ENCODE measurements around the gene PCDHB11. TPM values are rescaled to one million over a fixed set of nuclear protein-coding genes. Genes with fewer than 3 reads are reported as not detected.

PCDHB11 gene
- polyA plus RNA-seq, 3 donors = not detected

DNA sequence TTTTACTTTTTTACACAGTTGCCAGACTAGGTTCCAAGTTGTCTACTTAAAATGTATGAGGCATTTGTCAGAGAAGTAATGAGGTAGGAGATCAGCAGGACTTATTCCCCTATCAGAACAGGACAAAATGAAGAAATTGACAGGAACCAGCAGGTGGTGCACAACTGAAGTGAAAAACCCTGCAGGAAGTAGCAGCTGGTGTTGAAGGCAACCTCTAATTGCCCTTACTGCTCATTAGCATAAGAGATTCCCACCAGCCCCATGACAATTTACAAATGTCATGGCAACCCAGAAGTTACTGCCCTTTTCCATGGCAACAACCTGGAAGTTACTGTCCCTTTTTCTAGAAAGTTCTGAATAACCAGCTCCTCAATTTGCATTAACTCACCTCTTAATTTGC lies 51.1 kb downstream of the PCDHB11 start:
- H3K4me3 Mint-ChIP-seq = no peak overlapping the region

More for the DNA sequence above, 51.1 kb downstream of the PCDHB11 start:
- H3K36me3 Mint-ChIP-seq = no peaks in the 10 kb centered on the region
- no peak overlapping the region for H3K9ac ChIP-seq (ENCODE audit: insufficient read depth, low read length, poor library complexity, severe bottlenecking)
- no peak overlapping the region for H2AFZ ChIP-seq (ENCODE audit: insufficient read depth, low read depth, low read length, poor library complexity, severe bottlenecking)
- no peak overlapping the region for H3K4me3 ChIP-seq (replicated peaks in 1 of 3; ENCODE audit: low read depth in 2 of 3, low read length in 3 of 3)
- H3K79me2 ChIP-seq (ENCODE audit: insufficient read depth, low read length) = no peaks in the 10 kb centered on the region
- H3K27ac ChIP-seq (ENCODE audit: low read depth in 1 of 2, low read length in 2 of 2) = no peak overlapping the region
- H3K27me3 ChIP-seq (ENCODE audit: control insufficient read depth in 2 of 2, insufficient read depth in 2 of 2, low read length in 2 of 2) = no peaks in the 10 kb centered on the region
- no peaks in the 10 kb centered on the region for H4K20me1 ChIP-seq (ENCODE audit: insufficient read depth, low read length)
- no peak for DNase-seq
- no peak overlapping the region for H3K27ac Mint-ChIP-seq
- TF ChIP-seq, protein P1, sequence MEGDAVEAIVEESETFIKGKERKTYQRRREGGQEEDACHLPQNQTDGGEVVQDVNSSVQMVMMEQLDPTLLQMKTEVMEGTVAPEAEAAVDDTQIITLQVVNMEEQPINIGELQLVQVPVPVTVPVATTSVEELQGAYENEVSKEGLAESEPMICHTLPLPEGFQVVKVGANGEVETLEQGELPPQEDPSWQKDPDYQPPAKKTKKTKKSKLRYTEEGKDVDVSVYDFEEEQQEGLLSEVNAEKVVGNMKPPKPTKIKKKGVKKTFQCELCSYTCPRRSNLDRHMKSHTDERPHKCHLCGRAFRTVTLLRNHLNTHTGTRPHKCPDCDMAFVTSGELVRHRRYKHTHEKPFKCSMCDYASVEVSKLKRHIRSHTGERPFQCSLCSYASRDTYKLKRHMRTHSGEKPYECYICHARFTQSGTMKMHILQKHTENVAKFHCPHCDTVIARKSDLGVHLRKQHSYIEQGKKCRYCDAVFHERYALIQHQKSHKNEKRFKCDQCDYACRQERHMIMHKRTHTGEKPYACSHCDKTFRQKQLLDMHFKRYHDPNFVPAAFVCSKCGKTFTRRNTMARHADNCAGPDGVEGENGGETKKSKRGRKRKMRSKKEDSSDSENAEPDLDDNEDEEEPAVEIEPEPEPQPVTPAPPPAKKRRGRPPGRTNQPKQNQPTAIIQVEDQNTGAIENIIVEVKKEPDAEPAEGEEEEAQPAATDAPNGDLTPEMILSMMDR (IDR thresholded peaks at IDR 0.05) = no peak
- peaks cover 35 to 91% of the 10 kb centered on the region in 2 donors for H3K9me3 ChIP-seq (replicated peaks in 1 of 2; ENCODE audit: control insufficient read depth in 1 of 2, insufficient read depth in 1 of 2, low read length in 2 of 2)
- peaks cover 0 to 5% (median 0%) of the 10 kb centered on the region in 3 donors for H3K27me3 Mint-ChIP-seq (ENCODE audit: low read depth in 3 of 3)
- H3K4me1 ChIP-seq (ENCODE audit: control insufficient read depth in 1 of 2, insufficient read depth in 2 of 2, low read length in 2 of 2) = no peaks in the 10 kb centered on the region
- H3K9me3 Mint-ChIP-seq = peaks cover 29 to 73% (median 58%) of the 10 kb centered on the region in 7 donors
- H3K4me2 ChIP-seq (replicated peaks; ENCODE audit: extremely low read depth, low read length, poor library complexity, severe bottlenecking) = no peak overlapping the region
- H3K36me3 ChIP-seq (replicated peaks in 1 of 2; ENCODE audit: control insufficient read depth in 1 of 2, insufficient read depth in 2 of 2, low read length in 2 of 2) = no peaks in the 10 kb centered on the region
- no peaks in the 10 kb centered on the region for H3K4me1 Mint-ChIP-seq
- intact Hi-C loops (cut with micrococcal nuclease) = no loop called here

Other genes with a start within 250 kb of the PCDHB11 start
- not detected for gene PCDHAC2, start 233.2 kb upstream of the PCDHB11 start, polyA plus RNA-seq
- not detected for gene PCDHB1, start 148.3 kb upstream of the PCDHB11 start, polyA plus RNA-seq
- gene PCDHB2, start 105.0 kb upstream of the PCDHB11 start, polyA plus RNA-seq = not detected
- gene PCDHB3, start 99.2 kb upstream of the PCDHB11 start, polyA plus RNA-seq = not detected
- gene PCDHB4, start 77.8 kb upstream of the PCDHB11 start, polyA plus RNA-seq = not detected
- not detected for gene PCDHB5, start 64.4 kb upstream of the PCDHB11 start, polyA plus RNA-seq
- not detected for gene PCDHB6, start 49.6 kb upstream of the PCDHB11 start, polyA plus RNA-seq
- gene PCDHB7, start 27.0 kb upstream of the PCDHB11 start, polyA plus RNA-seq = not detected
- gene PCDHB8, start 21.8 kb upstream of the PCDHB11 start, polyA plus RNA-seq = not detected
- gene PCDHB16, start 17.2 kb upstream of the PCDHB11 start, polyA plus RNA-seq = not detected
- not detected for gene PCDHB9, start 12.5 kb upstream of the PCDHB11 start, polyA plus RNA-seq
- gene PCDHB10, start 7.3 kb upstream of the PCDHB11 start, polyA plus RNA-seq = not detected
- gene PCDHB12, start 9.1 kb downstream of the PCDHB11 start, polyA plus RNA-seq = not detected
- gene PCDHB13, start 14.3 kb downstream of the PCDHB11 start, polyA plus RNA-seq = not detected
- not detected for gene PCDHB14, start 23.7 kb downstream of the PCDHB11 start, polyA plus RNA-seq
- gene PCDHB15, start 45.8 kb downstream of the PCDHB11 start, polyA plus RNA-seq = not detected
- gene SLC25A2, start 104.4 kb downstream of the PCDHB11 start, polyA plus RNA-seq = not detected
- 10 to 100 TPM; 11.8 to 57.5 (median 52.7) TPM for gene TAF7, start 121.2 kb downstream of the PCDHB11 start, polyA plus RNA-seq
- gene PCDHGA1, start 130.9 kb downstream of the PCDHB11 start, polyA plus RNA-seq = not detected
- gene PCDHGA2, start 139.1 kb downstream of the PCDHB11 start, polyA plus RNA-seq = not detected
- not detected for gene PCDHGA3, start 144.2 kb downstream of the PCDHB11 start, polyA plus RNA-seq
- not detected for gene PCDHGB1, start 150.5 kb downstream of the PCDHB11 start, polyA plus RNA-seq
- gene PCDHGA4, start 155.4 kb downstream of the PCDHB11 start, polyA plus RNA-seq = under 1 TPM in 1 of 3 donors, not detected in 2; 0.03 TPM
- gene PCDHGB2, start 160.4 kb downstream of the PCDHB11 start, polyA plus RNA-seq = under 1 TPM in 1 of 3 donors, not detected in 2; 0.01 TPM
- not detected for gene PCDHGA5, start 164.5 kb downstream of the PCDHB11 start, polyA plus RNA-seq
- gene PCDHGB3, start 170.6 kb downstream of the PCDHB11 start, polyA plus RNA-seq = not detected
- not detected for gene PCDHGA6, start 174.3 kb downstream of the PCDHB11 start, polyA plus RNA-seq
- not detected for gene PCDHGA7, start 183.1 kb downstream of the PCDHB11 start, polyA plus RNA-seq
- not detected for gene PCDHGB4, start 188.1 kb downstream of the PCDHB11 start, polyA plus RNA-seq
- gene PCDHGA8, start 193.0 kb downstream of the PCDHB11 start, polyA plus RNA-seq = not detected
- gene PCDHGB5, start 198.3 kb downstream of the PCDHB11 start, polyA plus RNA-seq = under 1 TPM in 2 of 3 donors, not detected in 1; 0.01 to 0.08 TPM
- not detected for gene PCDHGA9, start 203.2 kb downstream of the PCDHB11 start, polyA plus RNA-seq
- gene PCDHGB6, start 208.4 kb downstream of the PCDHB11 start, polyA plus RNA-seq = under 1 TPM in 2 of 3 donors, not detected in 1; 0.01 to 0.06 TPM
- not detected for gene PCDHGA10, start 213.4 kb downstream of the PCDHB11 start, polyA plus RNA-seq
- under 1 TPM in 1 of 3 donors, not detected in 2; 0.04 TPM for gene PCDHGB7, start 218.1 kb downstream of the PCDHB11 start, polyA plus RNA-seq
- gene PCDHGA11, start 221.4 kb downstream of the PCDHB11 start, polyA plus RNA-seq = not detected
- gene PCDHGA12, start 230.9 kb downstream of the PCDHB11 start, polyA plus RNA-seq = under 1 TPM in 1 of 3 donors, not detected in 2; 0.01 TPM